ENCODE results near the gene RNF180.

GRCh38 chr5:64214132-64214531, 48.5 kb downstream of the RNF180 start:
- TF ChIP-seq CHD2 (IDR thresholded peaks at IDR 0.05; ENCODE audit: low read depth, low read length) (no peak), ZNF710 (CRISPR knock-in tag; IDR thresholded peaks at IDR 0.05; ENCODE audit: borderline replicate concordance) (no peak), ZNF546 (CRISPR knock-in tag; conservative IDR thresholded peaks at IDR 0.05) (no peak), ZNF3 (CRISPR knock-in tag; IDR thresholded peaks at IDR 0.05) (no peak), PATZ1 (CRISPR knock-in tag; IDR thresholded peaks at IDR 0.05) (no peak), ZNF792 (CRISPR knock-in tag; IDR thresholded peaks at IDR 0.05) (no peak), NFE2L1 (CRISPR knock-in tag; IDR thresholded peaks at IDR 0.05; ENCODE audit: borderline replicate concordance) (no peak)

Measured in HepG2 (cell line).